Left ventricle myocardium inferior (tissue), 1 donor: Measurements from ENCODE around the gene UTP14C. TPM values are rescaled to one million over a fixed set of nuclear protein-coding genes. Genes with fewer than 3 reads are reported as not detected.
"Not testable (repeated sequence)": the region's sequence is repeated elsewhere in the genome, so short reads cannot be mapped to it uniquely, and the experiment has no call there.

Experiments
- DNase-seq: peaks from one replicate; pipeline ENCODE4 v3.0.0-alpha.2; 2020
- H3K27ac ChIP-seq: fragments of 200-600 bp; replicated peaks from 2 replicates; pipeline ENCODE4 v1.8.0; 2021
- H3K27me3 ChIP-seq: fragments of 200-600 bp; 2 replicates; pipeline ENCODE4 v1.8.0; 2021; ENCODE audit warnings: low read depth
- H3K36me3 ChIP-seq: fragments of 200-600 bp; 2 replicates; pipeline ENCODE4 v1.8.0; 2021
- H3K4me1 ChIP-seq: fragments of 200-600 bp; 2 replicates; pipeline ENCODE4 v1.8.0; 2021
- H3K4me3 ChIP-seq: fragments of 200-600 bp; 2 replicates; pipeline ENCODE4 v1.8.0; 2021; ENCODE audit warnings: mild to moderate bottlenecking, moderate library complexity
- H3K9me3 ChIP-seq: fragments of 200-600 bp; replicated peaks from 2 replicates; pipeline ENCODE4 v1.8.0; 2021
- intact Hi-C: fragments of 100-400 bp; cut with micrococcal nuclease; formaldehyde crosslinking; loops from one replicate; pipeline ENCODE4 v1.11.0; 2022
- total RNA-seq: library from RNA; stranded (reverse); fragmentation: NEBNext Ultra II Directional; extraction: Animal tissue kit (Norgen Biotek cat#: 25700); gene quantifications from one replicate; pipeline ENCODE4 v1.2.1, GENCODE V29; 2021
- TF ChIP-seq, protein P1 (sequence below): fragments of 200-600 bp; IDR thresholded peaks from 2 replicates; pipeline ENCODE4 v1.8.0; 2021; ENCODE audit warnings: antibody characterized with exemption, mild to moderate bottlenecking, borderline replicate concordance
- donor health status: DM: no; HTN: yes; CAD: no; lungs with severe emphysema.

Gene UTP14C
- total RNA-seq, 1 donor from 2014 or later = 11.6 TPM

DNA sequence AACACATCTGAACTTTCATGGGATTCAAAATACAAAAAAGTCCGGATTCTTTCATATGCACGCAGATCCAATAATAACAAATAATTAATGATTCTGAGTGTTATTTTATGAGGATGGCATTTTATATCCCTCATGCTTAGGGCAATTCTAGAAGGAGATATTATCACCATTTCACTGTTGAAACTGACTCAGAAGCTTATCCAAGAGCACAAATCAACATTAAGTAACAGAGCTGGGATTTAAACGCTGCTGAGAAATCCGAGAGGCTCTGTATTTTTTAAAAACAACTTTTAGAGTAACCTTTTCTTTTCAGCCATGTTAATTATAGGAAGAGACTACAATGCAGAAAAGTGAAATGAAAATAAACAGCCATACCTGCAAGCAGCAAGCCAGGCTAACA, 43.6 kb upstream of the UTP14C start:
- Histone ChIP-seq H3K36me3 (no peaks in the 10 kb centered on the region), H3K27ac (no peak overlapping the region), H3K4me1 (peaks cover 19% of the 10 kb centered on the region), H3K27me3 (no peaks in the 10 kb centered on the region), H3K9me3 (peaks cover 9% of the 10 kb centered on the region), H3K4me3 (no peak overlapping the region)
- TF ChIP-seq, protein P1, sequence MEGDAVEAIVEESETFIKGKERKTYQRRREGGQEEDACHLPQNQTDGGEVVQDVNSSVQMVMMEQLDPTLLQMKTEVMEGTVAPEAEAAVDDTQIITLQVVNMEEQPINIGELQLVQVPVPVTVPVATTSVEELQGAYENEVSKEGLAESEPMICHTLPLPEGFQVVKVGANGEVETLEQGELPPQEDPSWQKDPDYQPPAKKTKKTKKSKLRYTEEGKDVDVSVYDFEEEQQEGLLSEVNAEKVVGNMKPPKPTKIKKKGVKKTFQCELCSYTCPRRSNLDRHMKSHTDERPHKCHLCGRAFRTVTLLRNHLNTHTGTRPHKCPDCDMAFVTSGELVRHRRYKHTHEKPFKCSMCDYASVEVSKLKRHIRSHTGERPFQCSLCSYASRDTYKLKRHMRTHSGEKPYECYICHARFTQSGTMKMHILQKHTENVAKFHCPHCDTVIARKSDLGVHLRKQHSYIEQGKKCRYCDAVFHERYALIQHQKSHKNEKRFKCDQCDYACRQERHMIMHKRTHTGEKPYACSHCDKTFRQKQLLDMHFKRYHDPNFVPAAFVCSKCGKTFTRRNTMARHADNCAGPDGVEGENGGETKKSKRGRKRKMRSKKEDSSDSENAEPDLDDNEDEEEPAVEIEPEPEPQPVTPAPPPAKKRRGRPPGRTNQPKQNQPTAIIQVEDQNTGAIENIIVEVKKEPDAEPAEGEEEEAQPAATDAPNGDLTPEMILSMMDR = no peak
- DNase-seq = no peak
- intact Hi-C loops = no loop called here

DNA sequence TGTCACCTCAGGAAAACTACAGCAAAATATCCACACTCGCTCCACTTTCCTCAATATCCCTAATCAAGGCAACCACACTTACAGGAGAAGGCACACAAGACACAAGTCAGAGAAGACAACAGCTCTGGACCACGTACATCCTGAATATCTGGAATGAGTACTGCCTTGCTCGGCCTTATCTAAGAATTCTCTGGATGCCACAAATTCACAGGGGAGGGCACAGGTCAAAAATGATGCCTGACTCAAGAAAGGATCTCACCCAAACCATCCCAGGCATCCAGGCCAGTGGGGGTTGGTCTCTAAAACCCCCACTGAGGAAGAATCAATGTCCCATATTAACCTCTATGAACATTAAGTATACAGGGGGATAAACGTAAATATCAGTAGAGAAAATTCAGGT, 43.1 kb upstream of the UTP14C start:
- no peaks in the 10 kb centered on the region for H3K27me3 ChIP-seq
- no peak overlapping the region for H3K27ac ChIP-seq
- no peaks in the 10 kb centered on the region for H3K36me3 ChIP-seq
- TF ChIP-seq, protein P1 = no peak
- intact Hi-C loops = no loop called here
- peaks cover 9% of the 10 kb centered on the region for H3K9me3 ChIP-seq
- peaks cover 19% of the 10 kb centered on the region for H3K4me1 ChIP-seq
- no peak overlapping the region for H3K4me3 ChIP-seq
- no peak for DNase-seq

DNA sequence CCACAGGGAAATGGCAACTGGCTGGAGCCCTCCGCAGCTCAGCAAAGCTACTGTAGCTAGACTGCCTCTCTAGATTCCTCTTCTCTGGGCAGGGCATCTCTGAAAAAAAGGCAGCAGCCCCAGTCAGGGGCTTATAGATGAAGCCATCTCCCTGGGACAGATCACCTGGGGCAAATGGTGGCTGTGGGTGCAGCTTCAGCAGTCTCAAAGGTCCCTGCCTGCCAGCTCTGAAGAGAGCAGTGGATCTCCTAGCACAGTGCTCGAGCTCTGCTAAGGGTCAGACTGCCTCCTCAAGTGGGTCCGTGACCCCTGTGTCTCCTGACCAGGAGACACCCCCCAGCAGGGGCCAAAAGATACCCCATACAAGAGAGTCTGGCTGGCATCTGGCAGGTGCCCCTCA, 41.2 kb upstream of the UTP14C start:
- H3K9me3 ChIP-seq, DNase-seq, H3K27me3 ChIP-seq, H3K27ac ChIP-seq, H3K4me3 ChIP-seq, H3K36me3 ChIP-seq, intact Hi-C loops: not testable (repeated sequence)
- peaks cover 19% of the 10 kb centered on the region for H3K4me1 ChIP-seq

DNA sequence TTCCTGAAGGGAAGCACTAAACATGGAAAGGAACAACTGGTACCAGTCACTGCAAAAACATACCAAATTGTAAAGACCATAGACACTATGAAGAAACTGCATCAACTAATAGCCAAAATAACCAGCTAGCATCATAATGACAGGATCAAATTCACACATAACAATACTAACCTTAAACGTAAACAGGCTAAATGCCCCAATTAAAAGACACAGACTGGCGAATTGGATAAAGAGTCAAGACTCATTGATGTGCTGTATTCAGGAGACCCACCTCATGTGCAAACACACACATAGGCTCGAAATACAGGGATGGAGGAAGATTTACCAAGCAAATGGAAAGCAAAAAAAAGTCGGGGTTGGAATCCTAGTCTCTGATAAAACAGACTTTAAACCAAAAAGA, 39.6 kb upstream of the UTP14C start:
- DNase-seq, H3K9me3 ChIP-seq, H3K36me3 ChIP-seq, H3K27ac ChIP-seq, intact Hi-C loops, H3K27me3 ChIP-seq, H3K4me3 ChIP-seq: not testable (repeated sequence)
- peaks cover 11% of the 10 kb centered on the region for H3K4me1 ChIP-seq

DNA sequence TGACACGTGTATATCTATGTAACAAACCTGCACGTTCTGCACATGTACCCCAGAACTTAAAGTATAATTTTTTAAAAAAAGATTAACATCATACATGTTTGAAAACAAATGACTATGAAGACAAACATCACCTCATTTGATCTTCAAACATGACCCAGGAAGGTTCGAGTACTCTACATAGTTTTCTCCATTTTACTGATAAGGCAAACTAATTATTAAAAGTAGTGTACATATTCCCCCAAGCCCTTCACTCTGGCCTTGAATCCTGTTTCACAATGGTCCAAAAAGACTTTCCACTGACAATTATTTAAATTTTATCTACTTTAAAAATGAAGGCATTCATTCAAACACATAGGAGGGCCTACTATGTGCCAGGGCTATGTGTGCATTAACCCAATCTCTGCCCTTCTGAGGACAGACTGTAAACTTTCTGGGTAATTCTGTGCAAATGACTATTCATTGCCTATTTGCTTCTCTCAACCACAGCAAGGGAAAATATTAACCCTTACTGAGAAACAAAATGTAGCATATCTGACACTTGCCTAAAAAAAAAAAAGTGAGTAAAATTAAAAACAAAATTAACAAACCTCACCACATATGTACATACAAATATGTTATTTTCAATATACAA, 35.4 kb upstream of the UTP14C start:
- no peak for DNase-seq
- H3K4me3 ChIP-seq = no peak overlapping the region
- no peaks in the 10 kb centered on the region for H3K4me1 ChIP-seq
- intact Hi-C loops = no loop called here
- H3K27me3 ChIP-seq = no peaks in the 10 kb centered on the region
- TF ChIP-seq, protein P1 = no peak
- H3K36me3 ChIP-seq = no peaks in the 10 kb centered on the region
- no peak overlapping the region for H3K27ac ChIP-seq
- H3K9me3 ChIP-seq = peaks cover 9% of the 10 kb centered on the region

DNA sequence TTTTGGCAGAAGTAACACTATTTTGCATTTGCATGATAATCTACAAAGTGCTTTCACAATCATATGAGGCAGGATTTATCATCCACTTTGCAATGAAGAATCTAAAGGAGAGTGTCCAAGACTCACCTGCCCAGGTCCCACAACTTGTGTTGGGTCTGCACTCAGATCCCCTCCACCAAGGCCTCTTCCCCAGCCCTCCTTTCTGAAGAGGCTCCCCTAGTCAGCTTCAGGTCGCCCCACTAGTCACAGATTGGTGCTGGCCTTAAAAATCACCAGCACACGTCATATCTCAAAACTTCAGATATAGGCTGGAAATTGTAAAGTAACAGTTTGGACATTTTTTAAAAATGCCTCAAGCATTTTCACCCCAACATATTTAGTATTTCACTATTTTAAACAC, 30.8 kb upstream of the UTP14C start:
- no peaks in the 10 kb centered on the region for H3K9me3 ChIP-seq
- TF ChIP-seq, protein P1 = no peak
- no peak overlapping the region for H3K4me3 ChIP-seq
- no peak for DNase-seq
- no peaks in the 10 kb centered on the region for H3K36me3 ChIP-seq
- H3K4me1 ChIP-seq = peaks cover 28% of the 10 kb centered on the region
- intact Hi-C loops = no loop called here
- no peak overlapping the region for H3K27ac ChIP-seq
- no peaks in the 10 kb centered on the region for H3K27me3 ChIP-seq
